ENCODE data around the gene SLC22A4. TPM values are rescaled to one million over a fixed set of nuclear protein-coding genes. Genes with fewer than 3 reads are reported as not detected.

The SLC22A4 gene
- total RNA-seq, 1 donor from 2014 or later, result 1.6 TPM

DNA sequence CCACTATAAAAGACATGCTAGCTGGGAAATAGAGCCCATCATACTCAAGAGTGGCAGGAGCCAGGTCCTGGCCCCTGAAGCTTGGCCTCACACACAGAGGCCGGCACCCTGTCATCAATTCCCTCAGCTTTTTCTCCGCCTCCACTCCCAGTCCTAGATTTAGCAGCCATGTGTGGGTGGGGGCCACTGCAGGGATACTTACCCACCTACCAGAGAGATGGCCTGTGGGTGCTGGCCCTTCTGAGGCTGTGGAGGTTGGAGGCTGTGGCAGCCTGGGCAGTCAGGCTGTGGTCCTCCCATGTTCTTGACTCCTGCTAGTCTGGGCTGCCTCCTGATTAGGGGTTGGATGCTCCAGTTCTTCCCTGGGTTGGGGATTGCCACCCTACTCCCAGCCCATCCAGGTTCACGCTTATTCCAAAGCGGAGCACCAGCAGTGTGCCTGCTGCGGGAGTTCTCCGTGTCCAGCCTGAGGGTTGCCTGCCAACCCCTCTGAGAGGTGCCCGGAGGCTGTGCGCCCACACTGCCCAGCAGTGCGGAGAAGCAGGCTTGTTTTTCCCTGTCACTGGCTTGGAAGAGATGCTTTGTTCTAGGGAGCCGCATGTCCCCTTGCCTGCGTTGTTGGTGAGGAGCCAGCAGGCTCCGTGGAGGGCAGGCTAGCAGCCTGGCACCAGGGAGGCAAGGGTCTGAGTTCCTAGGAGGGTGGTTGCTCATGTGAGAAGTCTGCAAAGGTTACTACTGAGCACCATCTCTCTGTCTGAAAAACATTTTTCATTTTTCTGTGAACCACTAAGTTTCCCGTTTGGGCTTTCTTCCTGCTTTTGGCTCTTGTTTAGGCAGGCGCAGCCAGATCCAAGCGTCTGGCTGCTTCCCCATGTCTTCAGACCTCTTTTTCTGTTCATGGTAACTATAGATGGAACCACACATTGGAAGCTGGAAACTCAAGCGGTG, 82.8 kb downstream of the SLC22A4 start:
- DNase-seq, result peak; percentile 55

DNA sequence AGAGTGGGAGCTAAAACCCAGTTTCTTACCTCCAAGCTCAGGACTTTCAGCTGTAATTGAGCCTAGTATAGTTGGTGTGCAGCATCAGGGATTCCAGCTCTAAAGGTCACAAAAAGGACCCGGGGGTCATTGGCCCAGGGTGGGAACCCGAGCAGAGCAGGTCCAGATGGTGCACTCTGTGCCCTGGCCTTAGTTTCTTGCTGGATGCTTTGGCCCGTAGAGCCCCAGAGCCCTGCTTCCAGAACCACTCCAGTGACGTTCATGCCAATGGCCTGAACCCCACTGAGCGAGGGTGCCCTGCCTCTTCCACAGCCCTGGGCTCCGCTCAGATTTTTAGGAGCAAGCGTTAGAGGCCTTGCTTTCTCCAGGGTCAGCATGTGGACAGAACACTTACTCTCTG, 83.5 kb downstream of the SLC22A4 start:
- no peak for DNase-seq

DNA sequence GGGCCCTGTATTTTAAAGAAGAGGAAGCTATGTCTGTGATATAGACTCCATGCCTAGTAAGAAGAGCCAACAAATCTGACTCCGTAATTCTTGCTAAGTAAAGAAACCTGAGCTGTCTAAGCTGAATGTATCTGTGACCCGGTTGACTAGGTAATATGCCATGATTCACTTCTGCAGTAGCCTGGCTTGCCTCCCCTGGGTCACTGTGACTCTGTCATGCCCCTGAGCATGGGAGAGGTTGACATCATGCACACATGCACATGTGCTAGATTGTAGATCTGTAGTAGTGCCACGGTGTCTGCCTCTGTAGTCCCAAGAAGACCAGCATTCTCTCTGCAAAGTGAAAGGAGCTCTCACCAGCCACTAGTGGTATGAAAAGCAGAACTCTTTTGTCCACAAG, 84.4 kb downstream of the SLC22A4 start:
- DNase-seq, result no peak

DNA sequence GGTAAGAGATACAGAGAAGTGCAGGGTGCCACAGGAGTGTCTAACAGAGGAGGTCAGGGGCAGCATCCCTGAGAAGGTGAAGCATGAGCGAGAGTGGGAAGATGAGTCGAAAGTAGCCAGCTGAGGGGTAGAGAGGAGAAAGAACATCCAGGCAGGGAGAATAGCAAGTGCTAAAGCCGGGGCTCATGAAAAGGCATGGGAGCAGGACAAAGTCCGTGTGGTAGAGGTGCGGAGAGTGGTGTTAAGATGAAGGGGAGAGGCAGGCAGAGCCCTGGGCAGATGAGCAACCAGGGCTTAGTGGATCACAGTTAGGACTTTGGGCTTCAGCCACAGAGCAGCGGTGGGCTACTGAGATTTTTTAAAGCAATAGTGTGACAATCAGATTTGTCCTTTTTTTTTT, 85.9 kb downstream of the SLC22A4 start:
- DNase-seq, result no peak

DNA sequence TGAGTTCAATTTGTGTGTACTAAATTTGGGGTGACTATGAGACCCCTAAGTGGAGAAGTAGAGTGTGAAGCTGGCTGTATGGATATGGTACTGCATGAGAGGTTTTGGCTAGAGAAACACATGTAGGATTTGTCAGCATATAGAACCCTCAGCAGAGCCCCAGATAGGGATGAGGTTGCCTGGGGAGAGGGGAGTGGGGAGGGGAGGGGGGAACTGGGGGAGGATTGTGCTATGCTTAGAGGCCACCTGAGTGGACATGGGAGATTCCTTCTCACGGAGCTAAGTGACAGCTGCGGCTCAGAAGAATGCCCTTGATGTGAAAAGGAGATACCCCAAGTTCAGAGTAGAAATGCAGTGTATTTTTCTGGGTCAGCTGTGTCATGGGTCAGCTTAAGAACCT, 86.5 kb downstream of the SLC22A4 start:
- DNase-seq, result no peak

DNA sequence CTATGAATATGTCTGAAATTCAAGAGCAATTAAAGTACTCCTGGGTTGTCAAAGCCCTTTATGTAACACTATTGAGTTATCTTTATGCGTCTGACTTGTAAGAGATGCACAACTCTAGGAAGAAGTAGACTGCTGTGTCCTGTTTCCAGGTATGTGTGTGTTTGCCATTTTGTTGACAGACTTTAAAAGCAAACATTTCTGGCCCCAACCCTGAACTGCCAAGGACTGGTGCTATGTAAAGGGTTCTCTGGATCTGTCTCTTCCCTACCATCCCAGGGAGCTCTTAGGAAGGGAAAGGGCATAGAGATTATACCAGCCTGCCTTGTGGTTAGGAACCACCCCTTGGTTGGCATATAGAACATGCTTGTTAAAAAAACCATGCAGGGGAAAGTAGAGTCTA, 87.4 kb downstream of the SLC22A4 start:
- DNase-seq, result no peak

DNA sequence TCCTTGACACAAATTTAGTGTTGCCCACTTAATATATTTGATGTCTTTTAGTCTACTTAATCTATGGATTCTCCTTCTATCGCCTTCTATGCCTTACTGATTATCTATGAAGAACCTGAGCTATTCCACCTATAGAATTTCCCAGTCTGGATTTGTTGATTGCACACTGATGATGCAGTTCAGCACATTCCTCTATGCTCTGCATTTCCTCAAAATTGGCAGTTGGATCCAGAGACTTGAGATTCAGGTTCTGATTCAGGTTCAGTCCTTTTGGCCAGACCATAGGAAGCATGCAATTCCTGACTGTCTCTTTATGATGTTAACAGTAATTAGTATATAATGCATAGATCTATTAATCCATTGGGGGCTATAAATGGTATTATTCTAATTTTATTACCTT, 89.1 kb downstream of the SLC22A4 start:
- no peak for DNase-seq

DNA sequence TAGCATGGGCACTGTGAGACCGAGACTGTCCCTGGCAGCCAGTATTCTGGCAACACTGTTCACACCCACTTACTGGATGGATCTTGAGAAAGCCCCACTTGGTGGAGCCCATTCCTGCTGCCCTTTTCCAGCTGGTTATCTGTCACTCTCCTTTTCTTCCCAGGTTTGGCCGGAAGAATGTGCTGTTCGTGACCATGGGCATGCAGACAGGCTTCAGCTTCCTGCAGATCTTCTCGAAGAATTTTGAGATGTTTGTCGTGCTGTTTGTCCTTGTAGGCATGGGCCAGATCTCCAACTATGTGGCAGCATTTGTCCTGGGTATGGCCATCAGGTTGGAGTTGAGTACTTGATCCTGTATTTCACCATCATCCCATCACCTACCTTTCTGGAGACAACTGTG, 89.8 kb downstream of the SLC22A4 start:
- no peak for DNase-seq

DNA sequence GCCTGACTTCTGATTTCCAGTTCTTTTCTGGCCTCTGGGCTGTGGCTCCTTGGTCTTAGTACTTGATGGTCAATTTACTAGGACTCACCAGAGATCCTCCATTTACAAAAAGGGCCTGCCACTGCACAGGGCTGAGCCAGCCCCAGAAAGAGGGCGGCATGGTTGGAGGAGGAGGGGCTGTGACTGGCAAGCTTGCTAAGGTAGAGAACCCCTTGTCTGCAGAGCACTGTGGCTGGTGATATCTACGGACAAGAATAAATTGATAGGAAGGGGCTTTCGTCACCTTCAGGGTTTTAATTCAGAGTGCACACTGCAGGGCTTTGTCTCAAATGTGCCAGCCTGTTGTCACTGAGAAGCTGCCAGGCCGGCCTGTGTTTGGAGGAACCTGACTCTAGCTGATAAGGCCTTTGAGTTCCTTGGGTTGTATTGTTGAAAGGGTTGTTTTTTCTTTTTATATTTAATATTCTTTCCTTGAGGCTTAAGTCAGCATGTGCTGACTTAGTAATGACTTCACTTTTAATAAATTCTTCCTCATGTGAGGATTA, 90.4 kb downstream of the SLC22A4 start:
- DNase-seq, result no peak

DNA sequence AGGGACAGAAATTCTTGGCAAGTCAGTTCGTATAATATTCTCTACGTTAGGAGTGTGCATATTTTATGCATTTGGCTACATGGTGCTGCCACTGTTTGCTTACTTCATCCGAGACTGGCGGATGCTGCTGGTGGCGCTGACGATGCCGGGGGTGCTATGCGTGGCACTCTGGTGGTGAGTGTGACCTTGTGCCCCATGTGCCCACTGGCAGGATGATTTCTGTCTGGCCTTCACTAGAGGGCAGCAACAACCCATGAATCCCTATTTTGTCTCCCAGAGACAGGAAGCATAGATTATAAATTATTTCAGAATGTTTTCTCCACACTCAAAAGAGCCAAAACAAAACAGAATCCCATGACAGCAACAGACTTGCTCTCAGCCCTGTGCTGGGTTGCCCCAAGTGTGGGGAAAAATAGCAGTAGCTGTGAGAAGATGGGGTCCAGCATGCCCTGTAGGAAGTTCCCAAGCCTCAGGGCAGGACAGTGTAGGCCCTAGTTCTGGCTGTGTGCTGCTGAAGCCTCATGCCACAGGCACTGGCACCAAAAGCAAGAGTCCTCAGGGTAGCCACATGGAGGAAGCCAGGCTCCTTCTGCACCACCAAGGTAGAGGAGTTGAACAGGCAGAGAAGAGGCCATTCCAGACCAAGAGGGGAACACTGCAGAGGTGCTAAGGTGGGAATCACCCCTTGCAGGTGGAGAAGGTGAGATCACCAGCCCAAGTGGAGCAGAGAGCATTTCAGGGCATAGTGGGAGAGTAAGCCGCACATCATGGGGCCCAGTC, 91.3 kb downstream of the SLC22A4 start:
- DNase-seq, result no peak

DNA sequence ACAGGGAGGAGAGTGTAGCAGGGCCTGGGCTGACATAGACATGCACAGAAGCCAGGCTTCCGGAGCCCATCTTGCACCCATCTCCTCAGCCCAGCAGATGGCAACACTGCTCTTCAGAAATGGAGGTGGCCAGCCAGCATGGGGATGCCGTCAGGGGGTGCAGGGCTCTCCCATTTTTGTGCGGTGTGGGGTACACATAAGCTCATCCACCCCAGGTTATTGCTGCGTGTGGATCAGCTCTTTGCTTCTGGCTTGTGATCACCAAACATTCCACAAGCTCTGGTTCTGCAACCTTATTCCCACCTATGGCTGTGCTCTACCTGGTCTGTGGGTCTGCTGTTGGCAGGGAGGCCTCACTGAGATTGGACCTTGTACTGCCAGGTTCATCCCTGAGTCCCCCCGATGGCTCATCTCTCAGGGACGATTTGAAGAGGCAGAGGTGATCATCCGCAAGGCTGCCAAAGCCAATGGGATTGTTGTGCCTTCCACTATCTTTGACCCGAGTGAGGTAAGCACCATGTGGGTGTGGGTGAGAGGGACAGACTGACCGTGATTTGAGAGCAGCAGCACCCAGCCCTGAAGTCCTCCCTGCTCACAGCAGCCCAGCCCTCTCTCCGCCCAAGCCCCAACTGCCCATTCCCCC, 92.6 kb downstream of the SLC22A4 start:
- DNase-seq, result peak; percentile 20

DNA sequence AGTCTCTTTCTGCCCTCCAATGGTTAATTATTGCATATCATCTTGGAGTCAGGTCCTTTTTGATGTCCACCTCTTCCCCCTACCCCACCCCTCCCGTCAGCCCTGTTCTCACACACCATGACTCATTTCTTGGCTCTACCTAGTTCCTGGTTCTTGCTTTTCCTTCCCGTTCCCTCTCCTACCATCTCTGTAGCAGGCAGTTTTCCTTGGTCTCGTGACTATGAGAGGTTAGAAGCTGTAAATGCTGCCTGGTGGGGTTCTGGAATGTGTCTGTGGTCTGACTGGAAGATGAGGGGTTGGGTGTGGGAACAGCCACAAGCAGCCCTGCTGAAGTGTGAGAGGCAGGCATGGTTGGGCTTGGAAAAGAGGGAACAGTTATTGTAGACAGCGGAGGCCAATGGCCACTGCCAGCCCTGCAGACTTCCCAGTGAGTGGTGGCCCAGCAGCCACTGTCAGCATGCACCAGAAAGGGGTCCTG, 93.5 kb downstream of the SLC22A4 start:
- no peak for DNase-seq

DNA sequence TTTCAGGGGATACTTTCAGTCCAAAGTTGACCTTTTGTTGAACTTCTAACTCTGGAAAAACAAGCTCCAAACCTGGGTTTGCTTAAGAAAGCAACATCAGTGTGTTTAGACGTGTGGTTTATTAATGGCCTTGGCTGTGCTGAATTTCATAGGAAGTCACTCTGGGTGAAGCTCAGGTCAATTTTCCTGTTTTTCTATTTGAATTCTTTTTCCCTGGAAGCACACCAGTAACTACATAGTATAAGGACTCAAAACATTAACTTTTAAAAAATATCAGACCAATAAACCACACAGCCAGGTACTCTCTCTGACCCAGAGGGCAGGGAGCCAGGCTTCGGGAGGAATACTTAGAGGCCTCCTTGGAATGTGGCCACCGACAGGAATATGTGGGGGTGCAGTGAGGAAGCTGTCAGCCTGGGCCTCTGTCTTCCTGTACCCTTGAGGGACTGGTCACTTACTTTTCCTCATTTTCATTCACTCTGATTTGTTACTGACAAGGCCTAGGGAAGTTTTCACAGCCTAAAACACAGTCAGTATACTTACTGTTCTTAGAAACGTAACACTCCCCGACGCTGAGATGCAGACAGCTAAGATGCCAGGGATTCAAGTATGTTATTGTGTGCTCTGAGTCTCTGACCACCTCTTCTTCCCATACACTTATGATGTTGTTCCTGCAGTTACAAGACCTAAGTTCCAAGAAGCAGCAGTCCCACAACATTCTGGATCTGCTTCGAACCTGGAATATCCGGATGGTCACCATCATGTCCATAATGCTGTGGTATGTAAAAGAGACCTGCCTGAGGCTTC, 94.3 kb downstream of the SLC22A4 start:
- no peak for DNase-seq

DNA sequence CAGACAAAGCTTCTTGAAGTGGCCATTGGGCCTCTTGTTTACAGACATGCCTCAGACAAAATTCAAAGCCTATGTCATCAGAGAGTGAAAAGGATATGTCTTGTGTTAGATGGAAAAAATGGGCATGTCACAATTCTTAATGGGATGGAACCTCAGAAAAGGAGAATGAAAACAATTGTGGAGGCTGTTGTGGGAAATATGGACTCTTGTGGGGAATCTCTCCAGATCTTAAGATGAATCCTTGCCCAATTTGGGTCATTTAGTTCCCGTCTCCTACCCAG, 94.8 kb downstream of the SLC22A4 start:
- DNase-seq, result no peak

DNA sequence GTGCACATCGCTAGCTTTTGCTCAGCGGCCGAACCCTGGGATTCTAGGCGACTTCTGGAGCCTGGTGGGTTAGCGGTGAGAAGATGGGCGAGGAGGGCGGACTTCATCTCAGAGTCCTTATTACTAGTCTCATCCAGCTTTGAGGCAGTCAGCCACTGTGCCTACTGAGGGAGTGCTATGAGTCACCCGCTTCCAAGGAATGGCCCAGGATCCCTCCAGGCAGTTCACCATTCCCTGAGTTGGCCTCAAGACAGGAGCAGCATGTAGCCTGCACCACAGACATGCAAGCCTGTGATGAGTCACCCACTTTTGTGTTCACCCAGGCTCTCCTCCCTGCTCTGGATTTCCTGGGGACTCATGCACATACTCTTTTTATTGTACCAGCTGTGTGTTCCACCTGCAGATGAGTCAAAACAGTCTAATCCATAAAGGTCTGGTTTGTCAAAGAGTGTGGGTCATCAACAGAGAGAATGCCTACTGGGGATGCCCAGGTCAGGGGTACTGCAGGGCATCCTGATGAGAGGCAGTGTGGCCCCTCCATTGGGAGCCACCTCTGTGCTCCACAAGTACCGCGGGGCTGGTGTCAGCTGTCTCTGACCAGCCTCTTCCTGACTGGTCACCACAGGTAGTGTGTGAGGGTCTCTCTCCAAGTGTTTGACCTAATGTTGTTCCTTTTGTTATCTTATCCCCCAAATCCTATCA, 95.5 kb downstream of the SLC22A4 start:
- peak; percentile 25 for DNase-seq

DNA sequence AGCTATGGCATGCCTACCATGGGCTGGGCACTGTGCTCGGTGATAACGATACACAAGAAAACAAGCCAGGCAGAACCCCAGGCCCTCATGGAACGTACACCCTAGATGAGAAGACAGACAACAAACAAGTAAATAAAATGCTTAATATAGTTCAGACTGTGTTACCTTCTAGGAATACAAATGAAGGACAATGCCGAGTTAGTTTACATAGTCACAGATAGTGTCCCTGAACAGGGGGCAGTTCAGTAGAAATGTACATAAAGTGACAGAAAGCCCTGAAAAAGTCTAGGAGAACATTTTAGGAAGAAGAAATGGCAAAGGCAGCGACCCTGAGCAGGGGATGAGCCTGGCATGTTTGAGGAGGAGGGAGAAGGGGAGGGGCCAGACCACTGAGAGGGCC, 97.1 kb downstream of the SLC22A4 start:
- DNase-seq, result no peak

DNA sequence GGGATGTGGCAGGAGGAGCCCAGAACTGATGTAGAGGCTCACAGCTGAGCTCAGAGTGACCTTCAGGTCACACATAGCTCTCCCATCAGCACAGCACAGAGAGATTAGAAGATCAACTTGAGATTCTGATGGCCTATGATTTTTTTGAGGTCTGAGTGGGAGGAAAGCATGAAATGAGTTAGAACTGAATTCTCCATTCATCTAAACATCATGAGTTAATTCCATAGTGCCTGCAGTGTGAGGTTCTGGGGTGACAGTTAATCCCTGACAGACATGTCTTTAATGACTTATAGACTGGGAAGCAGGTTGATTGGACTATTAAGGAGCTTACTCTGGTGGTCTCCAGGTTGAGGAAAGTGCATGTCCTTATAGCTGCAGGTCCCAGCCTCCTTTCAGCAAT, 97.7 kb downstream of the SLC22A4 start:
- DNase-seq, result no peak

DNA sequence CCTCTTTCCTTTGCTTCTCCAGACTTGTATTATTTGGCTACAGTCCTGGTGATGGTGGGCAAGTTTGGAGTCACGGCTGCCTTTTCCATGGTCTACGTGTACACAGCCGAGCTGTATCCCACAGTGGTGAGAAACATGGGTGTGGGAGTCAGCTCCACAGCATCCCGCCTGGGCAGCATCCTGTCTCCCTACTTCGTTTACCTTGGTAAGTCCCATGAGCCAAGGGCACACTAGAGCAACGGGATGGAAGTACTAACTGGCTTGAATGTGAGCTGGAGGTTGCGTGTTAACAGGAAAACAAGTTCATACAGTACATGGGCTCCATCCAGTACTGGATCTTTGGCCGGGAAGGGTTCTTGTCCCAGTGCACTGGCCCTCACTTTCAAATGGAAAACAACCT, 98.2 kb downstream of the SLC22A4 start:
- DNase-seq, result no peak

DNA sequence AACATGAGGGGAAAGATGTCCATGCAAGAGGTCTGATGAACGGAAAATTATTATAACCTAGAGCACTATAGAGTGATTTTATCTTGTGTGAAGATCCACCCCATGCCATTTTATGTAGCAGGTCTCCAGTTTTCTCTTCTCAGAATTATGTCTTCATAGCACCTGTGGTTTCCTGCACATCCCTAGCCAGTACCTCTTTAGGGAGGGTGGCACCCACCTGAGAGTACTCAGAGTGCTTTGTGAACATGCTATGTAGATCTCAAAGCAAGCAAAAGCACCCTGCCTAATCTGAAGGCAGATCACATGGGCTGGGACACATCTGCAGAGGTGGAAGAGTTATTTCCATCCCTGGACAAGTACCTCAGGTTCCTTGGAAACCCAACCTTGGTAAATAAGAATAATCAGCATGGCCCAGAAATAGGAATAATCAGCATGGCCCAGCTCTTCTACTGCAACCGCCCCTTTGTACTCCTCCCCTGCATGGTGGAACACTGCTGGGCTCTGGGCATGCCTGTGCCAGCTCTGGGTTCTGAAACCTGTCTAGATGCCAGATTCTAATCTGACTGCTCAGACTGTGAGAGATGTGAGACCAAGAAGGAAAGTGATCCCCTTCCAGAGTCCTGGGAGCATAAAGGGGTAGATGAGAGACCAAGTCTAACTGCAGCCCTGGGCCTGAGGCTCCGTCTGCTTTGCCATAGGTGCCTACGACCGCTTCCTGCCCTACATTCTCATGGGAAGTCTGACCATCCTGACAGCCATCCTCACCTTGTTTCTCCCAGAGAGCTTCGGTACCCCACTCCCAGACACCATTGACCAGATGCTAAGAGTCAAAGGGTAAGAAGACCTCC, 99.0 kb downstream of the SLC22A4 start:
- DNase-seq, result no peak

Data from occipital lobe (tissue), 2 donors.